NCI-H1048 (cell line): ENCODE data around the gene COL9A2.

Source experiments
- DNase-seq: peaks from one replicate; lab custom pipeline; 2025; lab: John Stamatoyannopoulos, UW

Gene COL9A2

GRCh38 chr1:40257688-40258444 is 59.2 kb downstream of the COL9A2 start, which contains the start of gene ZMPSTE24:
Gene ZMPSTE24, plus strand, starts transcription at chr1:40258236. Its CDS starts 36 bp downstream, at chr1:40258272.
- peak; percentile 89 for DNase-seq

GRCh38 chr1:40257313-40257687 is 59.8 kb downstream of the COL9A2 start:
- DNase-seq: no peak

- no peak for DNase-seq
Observed at GRCh38 chr1:40256401-40257084, 60.5 kb downstream of the COL9A2 start.

- no peak for DNase-seq
Observed at GRCh38 chr1:40255231-40255630, 61.9 kb downstream of the COL9A2 start.

GRCh38 chr1:40252601-40253000 is 64.5 kb downstream of the COL9A2 start:
- DNase-seq: no peak

GRCh38 chr1:40251456-40251855 is 65.6 kb downstream of the COL9A2 start:
- no peak for DNase-seq
